Vagina (tissue), 2 donors: ENCODE results near the gene ISG15. TPM values are rescaled to one million over a fixed set of nuclear protein-coding genes. Genes with fewer than 3 reads are reported as not detected.
"Not testable (repeated sequence)": the region's sequence is repeated elsewhere in the genome, so short reads cannot be mapped to it uniquely, and the experiment has no call there.

Source experiments
- DNase-seq, 2 donors: peaks; one replicate each; pipeline ENCODE4 v3.0.0-alpha.2; 2017; ENCODE audit errors: extremely low spot score in 2 of 2
- H3K27ac ChIP-seq: fragments of 200-600 bp; sonication (generic); one replicate; pipeline ENCODE4 v1.5.1; 2019
- H3K27me3 ChIP-seq: fragments of 200-600 bp; sonication (generic); one replicate; pipeline ENCODE4 v1.5.1; 2019
- H3K36me3 ChIP-seq, 2 donors: fragments of 200-600 bp; sonication (generic); one replicate each; pipeline ENCODE4 v1.5.1; 2017 to 2019
- H3K4me1 ChIP-seq: fragments of 200-600 bp; sonication (generic); one replicate; pipeline ENCODE4 v1.5.1; 2019
- H3K4me3 ChIP-seq, 2 donors: fragments of 200-600 bp; sonication (generic); 1 replicate in 1 of 2; 2 replicates in 1 of 2; pipeline ENCODE4 v1.5.1; 2016 to 2019
- H3K9me3 ChIP-seq: fragments of 200-600 bp; sonication (generic); one replicate; pipeline ENCODE4 v1.5.1; 2019
- POLR2A ChIP-seq, 2 donors: fragments of 450-650 bp; IDR thresholded peaks; one replicate each; pipeline ENCODE4 v1.6.1; 2017; ENCODE audit warnings: antibody characterized with exemption in 2 of 2, mild to moderate bottlenecking in 2 of 2, moderate library complexity in 2 of 2
- POLR2AphosphoS5 ChIP-seq, 2 donors: sonication (generic); formaldehyde crosslinking; IDR thresholded peaks; one replicate each; pipeline ENCODE4 v1.9.0; 2017; ENCODE audit warnings: antibody characterized with exemption in 2 of 2, mild to moderate bottlenecking in 2 of 2, low read depth in 1 of 2; ENCODE audit not compliant: insufficient read depth in 1 of 2
- intact Hi-C: fragments of 100-400 bp; cut with DNase I; formaldehyde crosslinking; loops from one replicate; pipeline ENCODE4 v1.15.1; 2023
- total RNA-seq: library from RNA; depleted of rRNA; stranded (reverse); fragments of >200 nt; gene quantifications from one replicate; pipeline ENCODE4 v1.2.3, GENCODE V29; 2016
- TF ChIP-seq, protein P1 (sequence below), 3 experiments: fragments of 450-650 bp in 2 of 3; fragments of 200-600 bp in 1 of 3; sonication (generic) in 1 of 3; IDR thresholded peaks; one replicate each; pipeline ENCODE4 v1.5.1; 2017 to 2019; ENCODE audit warnings: antibody characterized with exemption in 3 of 3, mild to moderate bottlenecking in 2 of 3, moderate library complexity in 2 of 3

ISG15 gene
- total RNA-seq, 1 donor from 2014 or later: 29.0 TPM

GRCh38 chr1:1024771-1025699 is 11.7 kb downstream of the ISG15 start:
- intact Hi-C loops: no loop called here
- Histone ChIP-seq H3K36me3 (no peaks in the 10 kb centered on the region), H3K27me3 (no peaks in the 10 kb centered on the region), H3K4me3 (peak overlapping the region in 1 of 2 donors; percentile 11), H3K27ac (peak overlapping the region; percentile 44), H3K4me1 (peaks cover 42% of the 10 kb centered on the region), H3K9me3 (no peaks in the 10 kb centered on the region)
- DNase-seq: no peak
- TF ChIP-seq POLR2AphosphoS5 (IDR thresholded peaks at IDR 0.05; ENCODE audit: insufficient read depth in 1 of 2, low read depth in 1 of 2) (peak in 1 of 2 donors; percentile 24), POLR2A (IDR thresholded peaks at IDR 0.05) (no peak)
- TF ChIP-seq, protein P1, sequence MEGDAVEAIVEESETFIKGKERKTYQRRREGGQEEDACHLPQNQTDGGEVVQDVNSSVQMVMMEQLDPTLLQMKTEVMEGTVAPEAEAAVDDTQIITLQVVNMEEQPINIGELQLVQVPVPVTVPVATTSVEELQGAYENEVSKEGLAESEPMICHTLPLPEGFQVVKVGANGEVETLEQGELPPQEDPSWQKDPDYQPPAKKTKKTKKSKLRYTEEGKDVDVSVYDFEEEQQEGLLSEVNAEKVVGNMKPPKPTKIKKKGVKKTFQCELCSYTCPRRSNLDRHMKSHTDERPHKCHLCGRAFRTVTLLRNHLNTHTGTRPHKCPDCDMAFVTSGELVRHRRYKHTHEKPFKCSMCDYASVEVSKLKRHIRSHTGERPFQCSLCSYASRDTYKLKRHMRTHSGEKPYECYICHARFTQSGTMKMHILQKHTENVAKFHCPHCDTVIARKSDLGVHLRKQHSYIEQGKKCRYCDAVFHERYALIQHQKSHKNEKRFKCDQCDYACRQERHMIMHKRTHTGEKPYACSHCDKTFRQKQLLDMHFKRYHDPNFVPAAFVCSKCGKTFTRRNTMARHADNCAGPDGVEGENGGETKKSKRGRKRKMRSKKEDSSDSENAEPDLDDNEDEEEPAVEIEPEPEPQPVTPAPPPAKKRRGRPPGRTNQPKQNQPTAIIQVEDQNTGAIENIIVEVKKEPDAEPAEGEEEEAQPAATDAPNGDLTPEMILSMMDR (IDR thresholded peaks at IDR 0.05): no peak

- Histone ChIP-seq H3K4me1 (peaks cover 37% of the 10 kb centered on the region), H3K27me3 (no peaks in the 10 kb centered on the region), H3K36me3 (no peaks in the 10 kb centered on the region), H3K27ac (no peak overlapping the region), H3K4me3 (peak overlapping the region in 1 of 2 donors; percentile 1), H3K9me3 (no peaks in the 10 kb centered on the region)
- intact Hi-C loops: no loop called here
- TF ChIP-seq, protein P1 (IDR thresholded peaks at IDR 0.05): no peak
- TF ChIP-seq POLR2A (IDR thresholded peaks at IDR 0.05) (no peak), POLR2AphosphoS5 (IDR thresholded peaks at IDR 0.05; ENCODE audit: insufficient read depth in 1 of 2, low read depth in 1 of 2) (no peak)
- DNase-seq: no peak
Measured at GRCh38 chr1:1025730-1026129, 12.4 kb downstream of the ISG15 start.

- no peak for DNase-seq
- Histone ChIP-seq H3K36me3 (no peaks in the 10 kb centered on the region), H3K4me1 (peaks cover 27% of the 10 kb centered on the region), H3K4me3 (no peak overlapping the region), H3K27me3 (no peaks in the 10 kb centered on the region), H3K9me3 (no peaks in the 10 kb centered on the region), H3K27ac (no peak overlapping the region)
- intact Hi-C loops: no loop called here
- TF ChIP-seq, protein P1 (IDR thresholded peaks at IDR 0.05): no peak
- TF ChIP-seq POLR2AphosphoS5 (IDR thresholded peaks at IDR 0.05; ENCODE audit: insufficient read depth in 1 of 2, low read depth in 1 of 2) (no peak), POLR2A (IDR thresholded peaks at IDR 0.05) (no peak)
Measured at GRCh38 chr1:1026599-1027413, 13.5 kb downstream of the ISG15 start.

DNA sequence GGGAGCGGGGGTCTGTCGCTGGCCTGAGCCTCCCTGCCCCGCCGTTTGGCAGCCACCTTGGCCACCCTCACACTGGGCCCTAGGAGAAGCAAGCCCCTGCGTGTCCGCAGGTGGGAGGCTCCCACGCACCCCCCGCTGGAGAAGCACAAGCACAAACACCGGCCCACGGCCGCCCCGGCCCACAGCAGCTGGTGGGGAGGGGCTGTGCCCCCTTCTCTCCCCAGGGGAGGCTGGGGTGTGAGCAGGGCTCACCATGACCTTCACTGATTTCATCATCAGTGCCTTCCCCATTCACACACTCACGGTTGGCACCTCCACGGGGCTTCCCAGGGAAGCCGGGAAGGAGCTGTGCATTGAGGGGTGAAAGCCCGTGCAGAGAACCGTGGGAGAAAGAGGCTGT is 14.5 kb downstream of the ISG15 start:
- intact Hi-C loops: no loop called here
- Histone ChIP-seq H3K27me3 (no peaks in the 10 kb centered on the region), H3K36me3 (no peaks in the 10 kb centered on the region), H3K9me3 (no peaks in the 10 kb centered on the region), H3K4me1 (peaks cover 33% of the 10 kb centered on the region), H3K27ac (no peak overlapping the region), H3K4me3 (no peak overlapping the region)
- TF ChIP-seq, protein P1 (IDR thresholded peaks at IDR 0.05): no peak
- no peak for TF ChIP-seq POLR2AphosphoS5 (IDR thresholded peaks at IDR 0.05; ENCODE audit: insufficient read depth in 1 of 2, low read depth in 1 of 2)
- no peak for TF ChIP-seq POLR2A (IDR thresholded peaks at IDR 0.05)
- no peak for DNase-seq

DNA sequence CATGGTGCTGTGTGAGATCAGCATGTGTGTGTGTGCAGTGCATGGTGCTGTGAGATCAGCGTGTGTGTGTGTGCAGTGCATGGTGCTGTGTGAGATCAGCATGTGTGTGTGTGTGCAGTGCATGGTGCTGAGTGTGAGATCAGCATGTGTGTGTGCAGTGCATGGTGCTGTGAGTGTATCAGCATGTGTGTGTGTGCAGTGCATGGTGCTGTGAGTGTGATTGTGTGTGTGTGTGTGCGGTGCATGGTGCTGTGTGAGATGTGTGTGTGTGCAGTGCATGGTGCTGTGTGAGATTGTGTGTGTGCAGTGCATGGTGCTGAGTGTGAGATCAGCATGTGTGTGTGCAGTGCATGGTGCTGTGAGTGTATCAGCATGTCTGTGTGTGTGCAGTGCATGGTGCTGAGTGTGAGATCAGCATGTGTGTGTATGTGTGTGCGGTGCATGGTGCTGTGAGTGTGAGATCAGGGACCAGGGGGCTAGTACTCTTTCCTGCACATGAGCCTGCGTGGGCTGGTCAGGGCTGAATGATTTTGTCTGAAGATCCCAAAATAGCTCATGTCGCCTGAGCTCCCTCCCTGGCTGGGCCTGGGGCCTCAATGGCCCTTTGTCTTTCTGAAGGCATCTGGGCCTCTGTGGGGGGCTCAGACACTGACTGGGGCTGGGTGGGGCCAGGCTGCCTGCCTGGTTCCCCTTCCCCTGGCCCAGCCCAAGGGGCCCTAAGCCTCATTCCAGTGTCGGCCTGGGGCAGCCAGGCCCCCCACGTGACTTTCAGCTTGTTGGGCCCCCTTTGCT is 17.8 kb downstream of the ISG15 start:
- H3K27ac ChIP-seq, H3K27me3 ChIP-seq, H3K36me3 ChIP-seq, H3K9me3 ChIP-seq, H3K4me3 ChIP-seq, intact Hi-C loops, DNase-seq: not testable (repeated sequence)
- H3K4me1 ChIP-seq: peaks cover 25% of the 10 kb centered on the region
